ENCODE measurements around the gene PROSER3. TPM values are rescaled to one million over a fixed set of nuclear protein-coding genes. Genes with fewer than 3 reads are reported as not detected.
A peak's percentile ranks its signal among the peaks of the same experiment; 100 is the strongest.

The PROSER3 gene
- total RNA-seq, 4 donors from 2014 or later, result 1.0 to 52.6 (median 4.1) TPM

DNA sequence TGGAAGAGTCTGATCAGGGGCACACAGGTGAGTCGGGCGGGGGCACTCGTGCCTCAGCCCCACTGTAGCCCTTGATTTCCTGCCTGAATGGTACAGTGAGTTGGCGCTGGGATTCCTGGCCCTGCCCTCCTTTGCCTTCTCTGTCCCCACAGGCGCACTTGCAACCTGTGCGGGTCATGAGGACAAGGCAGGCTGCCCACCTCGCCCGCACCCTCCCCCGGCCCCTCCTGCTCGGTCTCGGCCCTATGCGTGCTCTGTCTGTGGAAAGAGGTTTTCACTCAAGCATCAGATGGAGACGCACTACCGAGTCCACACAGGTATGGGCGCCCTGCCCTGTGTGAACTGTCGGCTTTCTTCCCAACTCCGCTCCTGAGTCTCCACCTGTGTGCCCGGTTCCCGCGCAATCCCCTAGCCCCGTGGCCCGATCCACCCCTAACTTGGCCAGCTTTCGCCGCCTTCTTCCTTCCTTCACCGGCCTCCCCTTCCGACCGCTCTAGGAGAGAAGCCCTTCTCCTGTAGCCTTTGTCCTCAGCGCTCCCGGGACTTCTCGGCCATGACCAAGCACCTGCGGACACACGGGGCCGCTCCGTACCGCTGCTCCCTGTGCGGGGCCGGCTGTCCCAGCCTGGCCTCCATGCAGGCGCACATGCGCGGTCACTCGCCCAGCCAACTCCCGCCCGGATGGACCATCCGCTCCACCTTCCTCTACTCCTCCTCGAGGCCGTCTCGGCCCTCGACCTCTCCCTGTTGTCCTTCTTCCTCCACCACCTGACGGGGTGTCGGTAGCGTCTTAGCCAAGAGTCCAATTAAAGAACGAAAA is 41.8 kb upstream of the PROSER3 start:
- Histone ChIP-seq H3K4me1 (peaks cover 8 to 11% of the 10 kb centered on the region in 2 donors), H3K27me3 (no peaks in the 10 kb centered on the region), H3K36me3 (no peaks in the 10 kb centered on the region), H3K27ac (peak overlapping the region; percentile 90 to 92), H3K4me3 (peak overlapping the region; percentile 72 to 85), H3K9me3 (no peaks in the 10 kb centered on the region)
- DNase-seq, result peak; percentile 30 to 68
- intact Hi-C loops (cut with DNase I; ENCODE audit: low total_unique reads), result loop anchor here (10.0 kb wide), 1 partner anchor 171 kb away; the partner anchor contains the start of gene TMEM147
- no peak for TF ChIP-seq POLR2A (IDR thresholded peaks at IDR 0.05)
- TF ChIP-seq, protein P1, sequence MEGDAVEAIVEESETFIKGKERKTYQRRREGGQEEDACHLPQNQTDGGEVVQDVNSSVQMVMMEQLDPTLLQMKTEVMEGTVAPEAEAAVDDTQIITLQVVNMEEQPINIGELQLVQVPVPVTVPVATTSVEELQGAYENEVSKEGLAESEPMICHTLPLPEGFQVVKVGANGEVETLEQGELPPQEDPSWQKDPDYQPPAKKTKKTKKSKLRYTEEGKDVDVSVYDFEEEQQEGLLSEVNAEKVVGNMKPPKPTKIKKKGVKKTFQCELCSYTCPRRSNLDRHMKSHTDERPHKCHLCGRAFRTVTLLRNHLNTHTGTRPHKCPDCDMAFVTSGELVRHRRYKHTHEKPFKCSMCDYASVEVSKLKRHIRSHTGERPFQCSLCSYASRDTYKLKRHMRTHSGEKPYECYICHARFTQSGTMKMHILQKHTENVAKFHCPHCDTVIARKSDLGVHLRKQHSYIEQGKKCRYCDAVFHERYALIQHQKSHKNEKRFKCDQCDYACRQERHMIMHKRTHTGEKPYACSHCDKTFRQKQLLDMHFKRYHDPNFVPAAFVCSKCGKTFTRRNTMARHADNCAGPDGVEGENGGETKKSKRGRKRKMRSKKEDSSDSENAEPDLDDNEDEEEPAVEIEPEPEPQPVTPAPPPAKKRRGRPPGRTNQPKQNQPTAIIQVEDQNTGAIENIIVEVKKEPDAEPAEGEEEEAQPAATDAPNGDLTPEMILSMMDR (IDR thresholded peaks at IDR 0.05), result no peak

DNA sequence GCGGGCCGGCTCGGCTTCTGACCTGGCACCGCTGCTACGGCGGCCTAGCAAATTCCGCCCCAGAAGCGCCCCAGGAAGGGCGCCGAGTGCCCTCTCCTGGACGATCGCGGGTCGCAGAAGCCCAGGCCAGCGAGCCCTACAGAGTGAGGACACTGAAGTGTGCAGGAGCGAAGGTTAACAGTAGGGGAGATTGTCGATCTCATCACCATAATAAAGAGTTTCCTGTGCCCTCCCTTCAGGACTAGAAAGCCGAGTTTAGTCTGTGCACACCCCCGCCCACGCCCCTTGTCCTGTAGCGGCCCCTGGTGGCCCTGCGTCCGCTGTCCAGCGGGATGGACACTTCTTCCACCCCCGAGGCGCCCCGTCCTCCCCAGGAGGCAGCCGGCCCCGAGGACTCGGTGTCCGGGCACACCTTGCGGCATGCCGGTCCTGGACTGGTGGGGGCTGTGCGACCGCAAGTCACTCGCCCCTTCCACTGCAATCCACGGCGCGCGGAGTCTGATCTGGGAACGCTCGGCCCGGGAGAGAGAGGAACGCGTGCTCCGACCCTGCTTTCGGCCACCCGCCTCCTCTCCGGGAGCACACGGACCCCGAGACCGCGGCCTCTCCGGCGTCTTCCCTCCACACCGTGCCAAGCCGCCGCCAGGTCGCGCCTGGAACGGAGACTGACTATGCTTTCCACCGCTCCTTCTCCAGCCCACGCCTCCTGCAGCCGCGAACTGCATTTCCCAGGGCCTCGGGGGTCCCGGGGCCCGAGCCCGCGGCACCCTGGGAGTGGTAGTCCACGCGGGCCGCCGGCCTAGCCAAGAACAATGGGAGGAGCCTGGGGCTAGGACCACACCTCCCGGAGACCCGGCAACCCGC is 40.9 kb upstream of the PROSER3 start:
- Histone ChIP-seq H3K4me1 (peaks cover 8 to 11% of the 10 kb centered on the region in 2 donors), H3K36me3 (no peaks in the 10 kb centered on the region), H3K27me3 (no peaks in the 10 kb centered on the region), H3K4me3 (peak overlapping the region; percentile 72 to 85), H3K9me3 (no peaks in the 10 kb centered on the region), H3K27ac (peak overlapping the region; percentile 90 to 92)
- peak; percentile 6 to 34 for TF ChIP-seq POLR2A (IDR thresholded peaks at IDR 0.05)
- TF ChIP-seq, protein P1 (IDR thresholded peaks at IDR 0.05), result peak; percentile 86 to 92 (median 90)
- DNase-seq, result peak; percentile 87 to 95
- intact Hi-C loops (cut with DNase I; ENCODE audit: low total_unique reads), result loop anchor here (10.0 kb wide), 1 partner anchor 172 kb away; the partner anchor contains the start of gene TMEM147

DNA sequence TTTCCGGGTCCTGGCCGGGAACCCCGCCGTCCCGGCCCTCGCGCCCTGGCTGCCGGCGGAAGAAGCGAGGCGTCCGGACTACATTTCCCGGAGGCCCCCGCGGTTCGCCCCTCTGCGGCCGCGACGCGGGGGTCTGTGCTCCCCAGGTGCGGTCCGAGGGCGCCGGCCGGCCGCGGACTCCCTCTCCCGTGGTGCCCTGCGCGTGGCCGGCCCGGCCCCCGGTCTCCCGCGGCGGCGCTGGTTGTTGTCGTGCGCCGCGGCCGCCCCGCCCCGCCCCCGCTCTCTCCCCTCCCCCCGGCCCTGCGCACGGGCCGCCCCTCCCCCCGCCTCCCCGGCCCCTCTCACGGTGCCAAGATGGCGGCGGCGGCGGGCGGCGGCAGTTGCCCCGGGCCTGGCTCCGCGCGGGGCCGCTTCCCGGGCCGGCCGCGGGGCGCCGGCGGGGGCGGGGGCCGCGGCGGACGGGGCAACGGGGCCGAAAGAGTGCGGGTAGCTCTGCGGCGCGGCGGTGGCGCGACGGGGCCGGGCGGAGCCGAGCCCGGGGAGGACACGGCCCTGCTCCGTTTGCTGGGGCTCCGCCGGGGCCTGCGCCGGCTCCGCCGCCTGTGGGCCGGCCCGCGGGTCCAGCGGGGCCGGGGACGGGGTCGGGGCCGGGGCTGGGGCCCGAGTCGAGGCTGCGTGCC is 40.2 kb upstream of the PROSER3 start, which contains the start of gene KMT2B:
Gene KMT2B, plus strand, starts transcription at position 339 of the 680 bp plus-strand sequence. Its CDS starts 16 bp downstream, at position 355.
- peaks cover 8 to 11% of the 10 kb centered on the region in 2 donors for H3K4me1 ChIP-seq
- intact Hi-C loops (cut with DNase I; ENCODE audit: low total_unique reads), result loop anchor here (10.0 kb wide), 1 partner anchor 173 kb away; the partner anchor contains the start of gene TMEM147
- DNase-seq, result peak in 1 of 2 donors; percentile 95

DNA sequence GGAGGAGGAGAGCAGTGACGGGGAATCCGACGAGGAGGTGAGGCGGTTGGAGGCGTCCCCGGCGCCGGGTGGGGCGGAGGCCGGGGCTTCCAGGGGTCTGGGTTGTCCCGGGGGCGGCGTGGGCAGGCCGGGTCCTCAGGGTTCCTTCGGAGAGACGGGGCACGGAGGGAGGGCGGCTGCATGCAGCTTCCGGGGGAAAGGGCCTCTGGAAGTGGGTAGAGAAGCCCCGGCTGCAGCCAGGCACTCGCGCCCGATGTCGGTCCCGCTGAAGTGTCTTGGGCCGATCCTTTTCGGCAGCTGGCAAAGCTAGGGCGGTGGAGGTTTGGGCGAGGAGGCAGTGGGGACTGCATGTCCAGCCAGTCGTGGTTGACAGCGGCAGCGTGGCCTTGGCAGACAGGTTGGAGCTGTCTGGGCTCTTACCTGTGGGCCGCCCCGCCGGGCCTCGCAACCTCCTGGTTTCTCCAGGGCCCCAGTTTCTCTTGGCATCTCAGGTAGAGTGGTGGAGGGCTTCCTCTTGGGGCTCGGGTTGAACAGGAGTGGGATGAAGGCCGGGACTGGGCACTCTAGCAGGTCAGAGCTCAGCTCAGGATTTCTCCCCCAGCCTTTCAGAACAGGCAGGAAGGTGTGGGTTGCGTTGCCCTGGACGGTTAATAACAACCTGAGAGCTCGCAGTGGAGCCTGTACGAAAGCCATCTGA is 39.5 kb upstream of the PROSER3 start:
- Histone ChIP-seq H3K4me3 (peak overlapping the region; percentile 53 to 82), H3K27ac (peak overlapping the region; percentile 83 to 90), H3K27me3 (no peaks in the 10 kb centered on the region), H3K36me3 (no peaks in the 10 kb centered on the region), H3K4me1 (peaks cover 8 to 11% of the 10 kb centered on the region in 2 donors), H3K9me3 (no peaks in the 10 kb centered on the region)
- DNase-seq, result peak; percentile 46 to 52
- intact Hi-C loops (cut with DNase I; ENCODE audit: low total_unique reads), result loop anchor here (10.0 kb wide), 1 partner anchor 174 kb away; the partner anchor contains the start of gene TMEM147
- TF ChIP-seq POLR2A (IDR thresholded peaks at IDR 0.05), result no peak
- TF ChIP-seq, protein P1 (IDR thresholded peaks at IDR 0.05), result no peak

More for the DNA sequence above, 40.2 kb upstream of the PROSER3 start, which contains the start of gene KMT2B:
- TF ChIP-seq POLR2A (IDR thresholded peaks at IDR 0.05), result peak; percentile 4 to 35
- TF ChIP-seq, protein P1 (IDR thresholded peaks at IDR 0.05), result no peak
- Histone ChIP-seq H3K9me3 (no peaks in the 10 kb centered on the region), H3K27me3 (no peaks in the 10 kb centered on the region), H3K36me3 (no peaks in the 10 kb centered on the region), H3K27ac (peak within 1 kb of the TSS; percentile 90 to 92), H3K4me3 (peak within 1 kb of the TSS; percentile 72 to 85)

Measured in uterus (tissue), 4 donors.